GM12874 (cell line): ENCODE measurements around the gene TYW5.

Experiments
- CTCF ChIP-seq: IDR thresholded peaks from 2 replicates; pipeline ENCODE4 v1.5.1; 2011; ENCODE audit warnings: low read depth, mild to moderate bottlenecking, control low read depth, low read length, moderate library complexity; ENCODE audit not compliant: insufficient read depth

TYW5 gene

DNA sequence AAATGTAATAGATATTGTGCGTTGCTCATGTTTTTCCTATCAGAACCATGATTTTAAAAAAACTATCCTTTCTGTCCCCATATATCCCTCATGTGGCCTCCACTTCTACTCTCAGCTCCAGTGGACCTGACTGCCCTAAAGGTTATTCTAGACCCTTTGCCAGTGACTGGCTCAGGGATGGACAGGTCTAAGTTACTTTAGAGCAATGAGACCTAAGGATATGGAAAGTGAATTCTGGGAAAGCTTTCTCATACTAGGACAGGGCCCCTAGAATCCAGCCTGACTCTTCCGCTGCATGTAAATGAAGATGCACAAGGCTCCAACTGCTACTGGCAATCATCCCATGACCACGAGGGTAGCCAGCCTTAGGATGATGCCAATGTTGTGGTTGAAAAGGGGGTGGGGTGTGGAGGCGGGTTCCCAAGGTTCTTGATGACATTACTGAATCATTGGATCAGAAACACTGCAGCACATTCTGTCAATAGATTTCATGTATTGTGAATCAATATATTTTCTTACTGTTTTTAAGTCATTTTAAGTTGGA, 22.9 kb downstream of the TYW5 start:
- no peak for TF ChIP-seq CTCF

DNA sequence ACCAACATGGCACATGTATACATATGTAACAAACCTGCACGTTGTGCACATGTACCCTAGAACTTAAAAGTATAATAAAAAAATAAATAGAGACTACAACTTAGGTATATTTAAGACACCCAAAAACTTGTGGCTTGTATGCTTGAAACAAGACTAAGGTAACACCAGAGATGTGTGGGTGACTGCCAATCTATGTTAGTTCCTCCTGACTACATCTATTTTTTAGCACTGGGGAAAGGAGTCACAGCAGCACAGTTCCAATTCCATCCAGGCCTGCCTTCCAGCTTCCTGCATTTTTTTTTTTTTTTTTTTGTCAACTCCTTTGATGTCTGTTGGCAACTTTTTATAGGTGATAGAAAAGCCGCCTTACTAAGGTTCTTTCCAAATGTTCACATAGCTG, 26.0 kb downstream of the TYW5 start:
- no peak for TF ChIP-seq CTCF

- TF ChIP-seq CTCF, result no peak
These were observed 26.7 kb downstream of the TYW5 start for GRCh38 chr2:199928626-199929025.

- TF ChIP-seq CTCF, result no peak
These were observed 27.1 kb downstream of the TYW5 start for GRCh38 chr2:199928226-199928625.

DNA sequence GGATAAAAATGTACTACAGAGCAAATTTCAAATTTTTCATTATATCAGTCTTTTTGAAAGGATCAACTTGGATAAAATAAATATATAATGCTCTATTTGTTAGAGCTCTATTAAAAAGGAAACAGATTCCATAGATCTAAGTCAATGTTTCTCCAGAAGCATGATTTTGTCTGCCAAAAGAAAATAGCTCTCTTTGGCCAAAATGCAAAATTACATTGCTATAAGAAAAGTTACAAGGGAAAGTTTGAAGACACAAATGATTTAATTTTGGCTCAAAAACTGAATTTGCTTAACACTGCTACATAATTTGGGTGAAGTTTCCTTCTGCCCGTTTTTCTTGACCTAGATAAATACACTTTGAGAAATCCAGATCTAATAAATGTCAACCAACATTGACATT, 28.5 kb downstream of the TYW5 start:
- no peak for TF ChIP-seq CTCF

GRCh38 chr2:199923924-199924323, 31.4 kb downstream of the TYW5 start:
- TF ChIP-seq CTCF, result no peak

DNA sequence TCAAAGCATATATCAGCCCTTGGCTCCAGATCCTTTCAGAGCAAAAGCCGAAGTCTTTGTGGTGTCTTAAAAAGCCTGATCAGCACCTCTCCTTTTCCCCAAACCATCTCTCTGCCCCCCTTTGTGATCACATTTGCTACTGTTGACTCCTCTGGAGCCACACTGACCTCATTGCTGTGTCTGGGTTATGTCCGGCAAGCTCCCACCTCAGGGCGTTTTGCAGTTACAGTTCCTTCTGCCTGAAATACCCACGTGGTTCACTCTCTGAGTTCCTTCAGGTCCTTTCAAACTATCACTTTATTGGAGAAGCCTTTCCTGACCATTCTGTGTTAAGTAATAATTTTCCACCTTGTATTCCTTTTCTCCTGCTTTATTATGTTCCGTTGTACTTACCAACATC, 32.4 kb downstream of the TYW5 start:
- no peak for TF ChIP-seq CTCF
